Mucosa of rectum (tissue), 2 donors: ENCODE measurements around the gene CRTC3.
"Not testable (repeated sequence)": the region's sequence is repeated elsewhere in the genome, so short reads cannot be mapped to it uniquely, and the experiment has no call there.

Experiments
- H3K27ac ChIP-seq, 2 donors: one replicate each; pipeline ENCODE4 v1.7.0; 2013; ENCODE audit warnings: inconsistent platforms in 2 of 2, low read depth in 2 of 2, low read length in 2 of 2
- H3K27me3 ChIP-seq, 2 donors: one replicate each; pipeline ENCODE4 v1.7.0; 2013; ENCODE audit warnings: low read length in 2 of 2; ENCODE audit not compliant: control insufficient read depth in 2 of 2, insufficient read depth in 2 of 2
- H3K36me3 ChIP-seq, 2 donors: one replicate each; pipeline ENCODE4 v1.7.0; 2013; ENCODE audit warnings: low read length in 2 of 2; ENCODE audit not compliant: control insufficient read depth in 2 of 2, insufficient read depth in 2 of 2
- H3K4me1 ChIP-seq, 2 donors: one replicate each; pipeline ENCODE4 v1.7.0; 2013; ENCODE audit warnings: low read length in 2 of 2, mild to moderate bottlenecking in 1 of 2; ENCODE audit not compliant: control insufficient read depth in 2 of 2, insufficient read depth in 2 of 2
- H3K4me3 ChIP-seq, 2 donors: one replicate each; pipeline ENCODE4 v1.7.0; 2013; ENCODE audit warnings: low read length in 2 of 2
- H3K9ac ChIP-seq, 2 donors: one replicate each; pipeline ENCODE4 v1.7.0; 2013; ENCODE audit warnings: low read length in 2 of 2, low read depth in 1 of 2, mild to moderate bottlenecking in 1 of 2
- H3K9me3 ChIP-seq, 2 donors: one replicate each; pipeline ENCODE4 v1.7.0; 2013; ENCODE audit warnings: low read length in 2 of 2; ENCODE audit not compliant: control insufficient read depth in 2 of 2
- donor health status: healthy.
- donor health status: Normal muscosa, but diverticular disease.

CRTC3 gene

GRCh38 chr15:90636993-90637392 lies 107.3 kb downstream of the CRTC3 start:
- not testable (repeated sequence) for H3K4me3 ChIP-seq, H3K9me3 ChIP-seq, H3K9ac ChIP-seq, H3K4me1 ChIP-seq, H3K27me3 ChIP-seq, H3K27ac ChIP-seq
- peaks cover 26 to 29% of the 10 kb centered on the region in 2 donors for H3K36me3 ChIP-seq

GRCh38 chr15:90637693-90638092 lies 108.0 kb downstream of the CRTC3 start:
- Histone ChIP-seq H3K27ac (no peak overlapping the region), H3K36me3 (peaks cover 31 to 34% of the 10 kb centered on the region in 2 donors)

GRCh38 chr15:90638201-90638691 lies 108.5 kb downstream of the CRTC3 start:
- H3K27me3 ChIP-seq, result no peaks in the 10 kb centered on the region
- H3K9ac ChIP-seq, result no peak overlapping the region
- no peak overlapping the region for H3K4me3 ChIP-seq
- H3K9me3 ChIP-seq, result no peaks in the 10 kb centered on the region
- H3K4me1 ChIP-seq, result no peaks in the 10 kb centered on the region
- H3K36me3 ChIP-seq, result peaks cover 32 to 35% of the 10 kb centered on the region in 2 donors
- no peak overlapping the region for H3K27ac ChIP-seq

More at GRCh38 chr15:90637693-90638092, 108.0 kb downstream of the CRTC3 start:
- Histone ChIP-seq H3K4me3 (no peak overlapping the region), H3K4me1 (no peaks in the 10 kb centered on the region), H3K27me3 (no peaks in the 10 kb centered on the region), H3K9ac (no peak overlapping the region), H3K9me3 (no peaks in the 10 kb centered on the region)

GRCh38 chr15:90638963-90639362 lies 109.2 kb downstream of the CRTC3 start:
- Histone ChIP-seq H3K4me3 (no peak overlapping the region), H3K36me3 (peaks cover 32% of the 10 kb centered on the region in 2 donors), H3K9me3 (no peaks in the 10 kb centered on the region), H3K27me3 (no peaks in the 10 kb centered on the region), H3K4me1 (no peaks in the 10 kb centered on the region), H3K27ac (no peak overlapping the region), H3K9ac (no peak overlapping the region)

GRCh38 chr15:90640862-90641261 lies 111.1 kb downstream of the CRTC3 start:
- Histone ChIP-seq H3K27me3 (no peaks in the 10 kb centered on the region), H3K36me3 (peaks cover 27 to 32% of the 10 kb centered on the region in 2 donors), H3K4me1 (no peaks in the 10 kb centered on the region), H3K4me3 (no peak overlapping the region), H3K27ac (no peak overlapping the region), H3K9ac (no peak overlapping the region), H3K9me3 (no peaks in the 10 kb centered on the region)

- Histone ChIP-seq H3K27me3 (no peaks in the 10 kb centered on the region), H3K4me1 (no peaks in the 10 kb centered on the region), H3K4me3 (no peak overlapping the region), H3K27ac (no peak overlapping the region), H3K9ac (no peak overlapping the region), H3K9me3 (no peaks in the 10 kb centered on the region), H3K36me3 (peaks cover 27 to 32% of the 10 kb centered on the region in 2 donors)
Measured at GRCh38 chr15:90641581-90642463, 112.1 kb downstream of the CRTC3 start.

- no peaks in the 10 kb centered on the region for H3K27me3 ChIP-seq
- no peaks in the 10 kb centered on the region for H3K9me3 ChIP-seq
- peaks cover 27 to 32% of the 10 kb centered on the region in 2 donors for H3K36me3 ChIP-seq
- no peak overlapping the region for H3K27ac ChIP-seq
- H3K4me1 ChIP-seq, result no peaks in the 10 kb centered on the region
- no peak overlapping the region for H3K9ac ChIP-seq
- H3K4me3 ChIP-seq, result no peak overlapping the region
Measured at GRCh38 chr15:90642464-90643300, 113.0 kb downstream of the CRTC3 start.

GRCh38 chr15:90643301-90643632 lies 113.5 kb downstream of the CRTC3 start:
- Histone ChIP-seq H3K9ac (no peak overlapping the region), H3K4me3 (no peak overlapping the region), H3K27me3 (no peaks in the 10 kb centered on the region), H3K36me3 (peaks cover 27 to 32% of the 10 kb centered on the region in 2 donors), H3K27ac (no peak overlapping the region), H3K4me1 (peaks cover 0 to 2% of the 10 kb centered on the region in 2 donors), H3K9me3 (no peaks in the 10 kb centered on the region)

- no peaks in the 10 kb centered on the region for H3K9me3 ChIP-seq
- peaks cover 0 to 5% of the 10 kb centered on the region in 2 donors for H3K4me1 ChIP-seq
- no peak overlapping the region for H3K27ac ChIP-seq
- H3K9ac ChIP-seq, result no peak overlapping the region
- H3K36me3 ChIP-seq, result peaks cover 23 to 26% of the 10 kb centered on the region in 2 donors
- no peak overlapping the region for H3K4me3 ChIP-seq
- no peaks in the 10 kb centered on the region for H3K27me3 ChIP-seq
Measured at GRCh38 chr15:90644526-90644925, 114.8 kb downstream of the CRTC3 start.
